GM04503 (cell line): Measurements from ENCODE around the gene XPO6.
A peak's percentile ranks its signal among the peaks of the same experiment; 100 is the strongest.

Experiments used
- DNase-seq: peaks from one replicate; pipeline ENCODE4 v3.0.0-alpha.2; 2012; ENCODE audit warnings: low read depth

The XPO6 gene

GRCh38 chr16:28089205-28089991, 122.4 kb downstream of the XPO6 start:
- DNase-seq, result no peak

- DNase-seq, result no peak
Observed at GRCh38 chr16:28087675-28088300, 124.0 kb downstream of the XPO6 start.

- DNase-seq, result no peak
Observed at GRCh38 chr16:28087140-28087660, 124.6 kb downstream of the XPO6 start.

GRCh38 chr16:28086186-28087139, 125.3 kb downstream of the XPO6 start:
- DNase-seq, result no peak

GRCh38 chr16:28085389-28086171, 126.2 kb downstream of the XPO6 start:
- no peak for DNase-seq

- DNase-seq, result no peak
Observed at GRCh38 chr16:28084209-28084608, 127.6 kb downstream of the XPO6 start.

- DNase-seq, result no peak
Observed at GRCh38 chr16:28082624-28083023, 129.1 kb downstream of the XPO6 start.

- no peak for DNase-seq
Observed at GRCh38 chr16:28081391-28081968, 130.3 kb downstream of the XPO6 start.

GRCh38 chr16:28078261-28078660, 133.5 kb downstream of the XPO6 start:
- DNase-seq, result no peak

- no peak for DNase-seq
Observed at GRCh38 chr16:28073836-28074235, 137.9 kb downstream of the XPO6 start.

- DNase-seq, result no peak
Observed at GRCh38 chr16:28072087-28072486, 139.7 kb downstream of the XPO6 start.

GRCh38 chr16:28069971-28070794, 141.6 kb downstream of the XPO6 start:
- no peak for DNase-seq

- no peak for DNase-seq
Observed at GRCh38 chr16:28068976-28069375, 142.8 kb downstream of the XPO6 start.

GRCh38 chr16:28067604-28068379, 144.0 kb downstream of the XPO6 start:
- peak; percentile 21 for DNase-seq

- DNase-seq, result no peak
Observed at GRCh38 chr16:28064706-28065249, 147.0 kb downstream of the XPO6 start.

GRCh38 chr16:28064150-28064549, 147.6 kb downstream of the XPO6 start:
- DNase-seq, result no peak

GRCh38 chr16:28063591-28064061, 148.1 kb downstream of the XPO6 start, which contains the start of gene GSG1L:
Gene GSG1L (minus strand): TSS chr16:28063714. CDS start chr16:28063424, 290 bp downstream.
- DNase-seq, result no peak

- no peak for DNase-seq
Observed at GRCh38 chr16:28062847-28063521, 148.8 kb downstream of the XPO6 start.
